ENCODE measurements around the gene TSSK3. TPM values are rescaled to one million over a fixed set of nuclear protein-coding genes. Genes with fewer than 3 reads are reported as not detected.

The TSSK3 gene
- total RNA-seq, 1 experiment from 2014 or later = 1.6 TPM

DNA sequence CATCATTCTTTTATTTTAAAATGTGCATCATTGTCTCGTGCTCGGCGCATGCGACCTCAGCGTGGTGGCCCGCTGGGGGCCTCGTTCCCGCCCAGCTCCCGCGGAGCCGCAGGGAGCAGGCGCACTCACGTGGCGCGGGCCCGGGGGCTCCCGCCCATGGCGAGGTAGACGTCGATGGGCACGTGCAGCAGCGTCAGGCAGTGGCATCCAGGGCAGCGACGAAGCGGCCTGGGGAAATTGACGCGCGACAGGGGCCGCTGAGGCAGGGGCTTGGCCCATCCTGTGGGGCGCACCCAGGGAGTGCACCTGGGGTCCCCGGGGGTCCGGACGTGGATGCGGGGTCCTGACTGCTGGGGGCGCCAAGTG lies 1.0 kb upstream of the TSSK3 start:
- Histone ChIP-seq H3K79me2 (ENCODE audit: insufficient read depth, low read length) (no peaks in the 10 kb centered on the region), H3K9me2 (ENCODE audit: insufficient read depth) (no peaks in the 10 kb centered on the region), H4K20me1 (ENCODE audit: insufficient read depth) (no peaks in the 10 kb centered on the region), H3K36me3 (ENCODE audit: control insufficient read depth in 1 of 2, insufficient read depth in 2 of 2, low read length in 2 of 2) (peaks cover 0 to 3% of the 10 kb centered on the region in 2 experiments; a peak in 1 of 4 replicates), H3K27me3 (ENCODE audit: insufficient read depth, low read length) (no peaks in the 10 kb centered on the region), H3K4me3 (replicated peaks in 1 of 2; ENCODE audit: low read depth in 1 of 2, low read length in 2 of 2) (no peak overlapping the region), H2AFZ (ENCODE audit: low read depth, low read length, poor library complexity, severe bottlenecking) (no peak overlapping the region), H3K4me2 (ENCODE audit: low read length) (no peak overlapping the region), H3K27ac (ENCODE audit: low read depth, low read length) (no peak overlapping the region), H3K9me3 (ENCODE audit: control insufficient read depth in 1 of 2, insufficient read depth in 1 of 2, low read depth in 1 of 2, low read length in 2 of 2) (no peaks in the 10 kb centered on the region), H3K9ac (ENCODE audit: low read length) (no peak overlapping the region), H3K4me1 (ENCODE audit: control insufficient read depth in 1 of 2, insufficient read depth in 2 of 2, low read length in 2 of 2) (no peaks in the 10 kb centered on the region)
- DNase-seq (ENCODE audit: low read depth, low spot score) (no peak), ATAC-seq (no peak)
- RAD21 ChIA-PET (ENCODE audit: low non-redundant PET in 1 of 2, low total read pairs in 2 of 2, uncharacterized antibody in 2 of 2, unreplicated experiment in 2 of 2) = no interaction called here
- TF ChIP-seq, protein P1, sequence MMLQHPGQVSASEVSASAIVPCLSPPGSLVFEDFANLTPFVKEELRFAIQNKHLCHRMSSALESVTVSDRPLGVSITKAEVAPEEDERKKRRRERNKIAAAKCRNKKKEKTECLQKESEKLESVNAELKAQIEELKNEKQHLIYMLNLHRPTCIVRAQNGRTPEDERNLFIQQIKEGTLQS (IDR thresholded peaks at IDR 0.05) = no peak
- no peak for TF ChIP-seq SIN3A (IDR thresholded peaks at IDR 0.05; ENCODE audit: low read depth)
- TF ChIP-seq SP1 (IDR thresholded peaks at IDR 0.05; ENCODE audit: low read depth) = no peak
- intact Hi-C loops (cut with micrococcal nuclease) = no loop called here
- no TSS peak for BruUV-seq (replicated peaks)
- POLR2A ChIA-PET = no interaction called here
- CTCF ChIA-PET = no interaction called here

DNA sequence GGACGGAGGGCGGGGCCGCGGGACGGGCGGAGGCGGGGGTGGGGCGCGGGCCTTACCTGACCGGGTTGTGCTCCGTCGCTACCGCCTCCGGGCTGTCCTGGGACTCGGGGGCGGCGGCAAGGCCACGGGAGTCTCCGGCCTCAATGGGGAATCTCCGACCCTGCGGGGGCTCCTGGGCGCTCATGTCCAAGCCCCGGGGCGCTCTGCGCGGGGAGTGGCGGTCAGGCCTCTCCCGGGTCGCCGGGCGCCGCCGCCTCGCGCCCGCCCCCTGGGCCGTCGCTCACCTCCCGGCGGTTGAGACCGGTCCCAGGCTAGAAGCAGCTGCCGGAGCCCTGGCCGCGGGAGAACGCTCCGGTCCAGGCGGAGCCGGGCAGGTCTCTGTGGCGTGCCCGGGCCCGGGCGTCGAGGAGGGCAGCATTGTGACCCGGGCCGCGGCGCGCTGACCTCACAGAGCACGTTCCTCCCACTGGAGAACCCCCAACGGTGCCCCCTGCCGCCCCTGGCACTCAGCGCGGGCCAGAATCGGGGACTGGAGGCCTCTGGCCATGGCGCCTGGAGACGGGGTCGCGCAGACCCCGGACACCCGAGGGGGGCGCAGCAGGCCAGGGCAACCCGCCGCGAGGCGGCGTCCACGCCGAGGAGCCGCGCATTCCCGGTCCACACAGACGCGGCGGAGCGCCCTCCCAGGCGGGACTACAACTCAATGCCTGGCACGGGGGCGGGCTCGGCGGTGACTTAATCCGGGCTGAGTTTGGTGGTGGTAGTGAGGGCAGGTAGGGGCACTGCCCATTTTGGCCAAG lies 465 bp upstream of the TSSK3 start:
- ChIA-PET POLR2A (no interaction called here), CTCF (no interaction called here), RAD21 (ENCODE audit: low non-redundant PET in 1 of 2, low total read pairs in 2 of 2, uncharacterized antibody in 2 of 2, unreplicated experiment in 2 of 2) (no interaction called here)
- H3K9ac ChIP-seq (ENCODE audit: low read length) = no peak overlapping the region
- no peak for TF ChIP-seq CEBPB (IDR thresholded peaks at IDR 0.05; ENCODE audit: low read depth)
- TF ChIP-seq, protein P2, sequence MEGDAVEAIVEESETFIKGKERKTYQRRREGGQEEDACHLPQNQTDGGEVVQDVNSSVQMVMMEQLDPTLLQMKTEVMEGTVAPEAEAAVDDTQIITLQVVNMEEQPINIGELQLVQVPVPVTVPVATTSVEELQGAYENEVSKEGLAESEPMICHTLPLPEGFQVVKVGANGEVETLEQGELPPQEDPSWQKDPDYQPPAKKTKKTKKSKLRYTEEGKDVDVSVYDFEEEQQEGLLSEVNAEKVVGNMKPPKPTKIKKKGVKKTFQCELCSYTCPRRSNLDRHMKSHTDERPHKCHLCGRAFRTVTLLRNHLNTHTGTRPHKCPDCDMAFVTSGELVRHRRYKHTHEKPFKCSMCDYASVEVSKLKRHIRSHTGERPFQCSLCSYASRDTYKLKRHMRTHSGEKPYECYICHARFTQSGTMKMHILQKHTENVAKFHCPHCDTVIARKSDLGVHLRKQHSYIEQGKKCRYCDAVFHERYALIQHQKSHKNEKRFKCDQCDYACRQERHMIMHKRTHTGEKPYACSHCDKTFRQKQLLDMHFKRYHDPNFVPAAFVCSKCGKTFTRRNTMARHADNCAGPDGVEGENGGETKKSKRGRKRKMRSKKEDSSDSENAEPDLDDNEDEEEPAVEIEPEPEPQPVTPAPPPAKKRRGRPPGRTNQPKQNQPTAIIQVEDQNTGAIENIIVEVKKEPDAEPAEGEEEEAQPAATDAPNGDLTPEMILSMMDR (IDR thresholded peaks at IDR 0.05 in 2 of 3, conservative IDR thresholded peaks at IDR 0.05 in 1 of 3; ENCODE audit: borderline replicate concordance in 1 of 3, insufficient read depth in 1 of 3, low read depth in 2 of 3, low read length in 2 of 3) = no peak
- TF ChIP-seq POLR2A (IDR thresholded peaks at IDR 0.05; ENCODE audit: borderline replicate concordance, extremely low read depth, insufficient read depth, insufficient read length) = no peak
- no peak for TF ChIP-seq ELF1 (IDR thresholded peaks at IDR 0.05; ENCODE audit: borderline replicate concordance, low read depth)
- TF ChIP-seq POLR2AphosphoS5 (IDR thresholded peaks at IDR 0.05; ENCODE audit: low read depth, low read length) = no peak
- TF ChIP-seq EZH2 (IDR thresholded peaks at IDR 0.05) = no peak
- no peak for TF ChIP-seq EGR1 (IDR thresholded peaks at IDR 0.05; ENCODE audit: low read depth)
- TF ChIP-seq, protein P1 (IDR thresholded peaks at IDR 0.05) = no peak
- no peak for TF ChIP-seq RAD21 (IDR thresholded peaks at IDR 0.05; ENCODE audit: low read depth)
- H3K4me2 ChIP-seq (ENCODE audit: low read length) = no peak overlapping the region
- BruUV-seq (replicated peaks) = no TSS peak
- H3K27ac ChIP-seq (ENCODE audit: low read depth, low read length) = no peak overlapping the region
- ATAC-seq (no peak), DNase-seq (ENCODE audit: low read depth, low spot score) (no peak)
- no peaks in the 10 kb centered on the region for H3K27me3 ChIP-seq (ENCODE audit: insufficient read depth, low read length)
- H3K79me2 ChIP-seq (ENCODE audit: insufficient read depth, low read length) = no peaks in the 10 kb centered on the region
- no peaks in the 10 kb centered on the region for H3K4me1 ChIP-seq (ENCODE audit: control insufficient read depth in 1 of 2, insufficient read depth in 2 of 2, low read length in 2 of 2)
- H3K9me3 ChIP-seq (ENCODE audit: control insufficient read depth in 1 of 2, insufficient read depth in 1 of 2, low read depth in 1 of 2, low read length in 2 of 2) = no peaks in the 10 kb centered on the region
- intact Hi-C loops (cut with micrococcal nuclease) = no loop called here
- H3K4me3 ChIP-seq (replicated peaks in 1 of 2; ENCODE audit: low read depth in 1 of 2, low read length in 2 of 2) = no peak overlapping the region
- H2AFZ ChIP-seq (ENCODE audit: low read depth, low read length, poor library complexity, severe bottlenecking) = no peak overlapping the region
- no peaks in the 10 kb centered on the region for H3K9me2 ChIP-seq (ENCODE audit: insufficient read depth)
- H3K36me3 ChIP-seq (ENCODE audit: control insufficient read depth in 1 of 2, insufficient read depth in 2 of 2, low read length in 2 of 2) = peaks cover 0 to 3% of the 10 kb centered on the region in 2 experiments; a peak in 1 of 4 replicates
- H4K20me1 ChIP-seq (ENCODE audit: insufficient read depth) = no peaks in the 10 kb centered on the region

All from HCT116 (cell line).